Transverse colon (tissue), 4 donors: ENCODE results near the gene NCF4. TPM values are rescaled to one million over a fixed set of nuclear protein-coding genes. Genes with fewer than 3 reads are reported as not detected.

ENCODE experiments used
- DNase-seq: peaks from one replicate; pipeline ENCODE4 v3.0.0-alpha.2; 2019
- H3K27ac ChIP-seq, 4 donors: fragments of 200-600 bp; sonication (generic); 2 replicates each; pipeline ENCODE4 v1.5.1; 2016 to 2018; ENCODE audit warnings: inconsistent platforms in 4 of 4
- H3K27me3 ChIP-seq: fragments of 200-600 bp; sonication (generic); 2 replicates; pipeline ENCODE4 v1.5.1; 2017; ENCODE audit warnings: inconsistent platforms
- H3K36me3 ChIP-seq, 4 donors: fragments of 200-600 bp; sonication (generic); 2 replicates each; pipeline ENCODE4 v1.5.1; 2017 to 2019; ENCODE audit warnings: inconsistent platforms in 4 of 4
- H3K4me1 ChIP-seq, 4 donors: fragments of 200-600 bp; sonication (generic); 2 replicates each; pipeline ENCODE4 v1.5.1; 2017 to 2020; ENCODE audit warnings: inconsistent platforms in 4 of 4
- H3K4me3 ChIP-seq, 4 donors: fragments of 200-600 bp; sonication (generic); 1 replicate in 1 of 4; 2 replicates in 3 of 4; pipeline versions ENCODE4 v1.5.1 to v1.6.1; 2017 to 2019; ENCODE audit warnings: inconsistent platforms in 4 of 4
- H3K9me3 ChIP-seq, 2 donors: fragments of 200-600 bp; sonication (generic); 2 replicates each; pipeline ENCODE4 v1.5.1; 2017 to 2019; ENCODE audit warnings: inconsistent platforms in 2 of 2
- EP300 ChIP-seq: sonication (generic); formaldehyde crosslinking; IDR thresholded peaks from one replicate; pipeline ENCODE4 v1.6.1; 2017; ENCODE audit warnings: antibody characterized with exemption, low read depth
- POLR2A ChIP-seq: fragments of 450-650 bp; IDR thresholded peaks from one replicate; pipeline ENCODE4 v1.6.1; 2016; ENCODE audit warnings: antibody characterized with exemption, mild to moderate bottlenecking, moderate library complexity
- POLR2AphosphoS5 ChIP-seq, 3 donors: sonication (generic); formaldehyde crosslinking; IDR thresholded peaks; one replicate each; pipeline ENCODE4 v1.6.1; 2016; ENCODE audit warnings: antibody characterized with exemption in 3 of 3
- WGBS, 2 donors: methylation state at CpG; one replicate each; pipeline ENCODE4 v1.1.5; 2018; ENCODE audit warnings: low coverage in 1 of 2; 5-methylcytosine and 5-hydroxymethylcytosine counted together
- in situ Hi-C, 4 donors: fragments of 200-750 bp; cut with MboI; loops; one replicate each; pipeline versions ENCODE4 v1.15.0 to v1.15.1; 2017; ENCODE audit warnings: low sequenced_read_pairs in 3 of 4, low pct_ligation_motif_present in 1 of 4, low pct_unique_long_range_greater_than_20kb in 1 of 4
- intact Hi-C: fragments of 100-400 bp; cut with DNase I; formaldehyde crosslinking; loops from one replicate; pipeline ENCODE4 v1.15.1; 2023; ENCODE audit warnings: low total_unique reads
- total RNA-seq, 4 donors: library from RNA; depleted of rRNA; stranded (reverse); fragments of >200 nt; gene quantifications; one replicate each; pipeline ENCODE4 v1.1.0, GENCODE V29; 2016
- TF ChIP-seq, protein P1 (sequence below), 5 experiments: fragments of 200-600 bp in 3 of 5; fragments of 450-650 bp in 2 of 5; sonication (generic) in 3 of 5; IDR thresholded peaks; 1 replicate in 2 of 5; 2 replicates in 3 of 5; pipeline ENCODE4 v1.5.1; 2016 to 2017; ENCODE audit warnings: antibody characterized with exemption in 5 of 5, inconsistent platforms in 3 of 5, mild to moderate bottlenecking in 2 of 5, moderate library complexity in 1 of 5

The NCF4 gene
- total RNA-seq, 4 donors from 2014 or later = 9.4 to 98.7 (median 23.5) TPM

DNA sequence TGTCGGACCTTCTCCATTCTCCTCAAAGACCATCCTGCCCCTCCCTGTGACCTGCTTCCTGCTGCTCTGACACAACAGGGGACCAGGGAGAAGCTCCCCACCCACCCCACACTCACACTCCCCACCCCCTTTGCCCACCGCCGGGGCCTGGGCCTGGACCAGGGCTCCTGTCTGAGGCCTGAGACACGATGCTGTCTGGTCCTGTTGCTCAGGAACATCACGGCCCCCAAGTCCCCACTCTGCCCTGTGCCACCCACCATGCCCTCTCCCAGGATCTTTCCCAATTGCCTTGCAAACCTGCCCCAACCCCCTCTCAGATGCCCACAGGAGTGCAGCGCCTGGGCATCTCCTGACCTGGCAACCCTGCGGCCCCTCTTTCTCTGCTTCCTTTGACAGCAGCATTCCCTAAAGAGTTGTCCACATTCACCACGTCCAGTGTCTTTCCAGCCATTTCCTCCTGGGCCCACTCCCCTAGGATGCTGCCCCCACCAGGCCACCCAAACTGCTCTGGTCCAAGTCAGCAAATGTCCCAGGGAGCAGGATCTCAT lies 63.4 kb downstream of the NCF4 start:
- 70 to 83% methylated on average over 2 to 8 of the region's 8 CpGs for WGBS, 2 donors

DNA sequence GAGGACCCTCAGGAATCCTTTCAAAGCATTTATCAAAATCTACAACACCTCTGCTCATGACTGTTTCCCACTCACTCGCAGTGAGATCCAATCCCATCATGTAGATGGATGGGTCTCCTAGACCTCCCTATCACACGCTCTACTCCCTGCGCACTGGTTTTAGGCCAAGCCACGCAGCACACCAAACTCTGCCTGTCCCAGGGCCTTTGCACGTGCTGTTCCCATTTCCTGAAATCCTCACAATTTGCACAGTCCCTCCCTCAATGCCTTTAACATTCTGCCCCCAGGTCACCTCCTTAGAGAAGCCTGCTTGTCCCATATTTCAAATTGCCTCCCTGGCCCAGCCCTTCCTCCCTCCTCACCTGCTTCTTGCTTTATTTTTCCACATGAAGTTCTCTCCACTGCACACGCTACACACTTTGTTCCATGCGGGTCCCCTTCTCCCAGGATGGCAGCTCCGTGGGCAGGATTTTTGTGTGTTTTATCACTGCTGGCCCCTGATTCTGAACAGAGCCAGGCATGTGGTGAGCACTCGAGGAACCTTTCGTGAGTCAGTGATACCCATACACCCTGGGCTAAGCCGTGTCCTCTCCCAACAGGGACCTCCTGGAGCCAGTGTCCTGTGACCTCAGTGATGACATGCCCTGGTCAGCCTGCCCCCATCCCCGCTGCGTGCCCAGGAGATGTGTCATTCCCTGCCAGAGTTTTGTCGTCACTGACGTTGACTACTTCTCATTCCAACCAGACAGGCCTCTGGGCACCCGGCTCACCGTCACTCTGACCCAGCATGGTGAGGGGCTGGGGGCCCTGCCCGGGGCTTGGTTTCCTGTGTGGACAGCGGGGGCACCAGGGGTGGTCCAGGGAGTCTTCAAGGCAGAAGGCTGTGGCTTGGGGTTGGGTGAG lies 64.8 kb downstream of the NCF4 start:
- Histone ChIP-seq H3K9me3 (no peaks in the 10 kb centered on the region), H3K27me3 (peaks cover 5% of the 10 kb centered on the region), H3K27ac (no peak overlapping the region), H3K4me1 (peaks cover 0 to 8% (median 3%) of the 10 kb centered on the region in 4 donors), H3K4me3 (no peak overlapping the region), H3K36me3 (no peaks in the 10 kb centered on the region)
- in situ Hi-C loops (no loop called here), intact Hi-C loops (no loop called here)
- no peak for DNase-seq
- TF ChIP-seq POLR2A (no peak), EP300 (no peak), POLR2AphosphoS5 (IDR thresholded peaks at IDR 0.05) (no peak)
- TF ChIP-seq, protein P1, sequence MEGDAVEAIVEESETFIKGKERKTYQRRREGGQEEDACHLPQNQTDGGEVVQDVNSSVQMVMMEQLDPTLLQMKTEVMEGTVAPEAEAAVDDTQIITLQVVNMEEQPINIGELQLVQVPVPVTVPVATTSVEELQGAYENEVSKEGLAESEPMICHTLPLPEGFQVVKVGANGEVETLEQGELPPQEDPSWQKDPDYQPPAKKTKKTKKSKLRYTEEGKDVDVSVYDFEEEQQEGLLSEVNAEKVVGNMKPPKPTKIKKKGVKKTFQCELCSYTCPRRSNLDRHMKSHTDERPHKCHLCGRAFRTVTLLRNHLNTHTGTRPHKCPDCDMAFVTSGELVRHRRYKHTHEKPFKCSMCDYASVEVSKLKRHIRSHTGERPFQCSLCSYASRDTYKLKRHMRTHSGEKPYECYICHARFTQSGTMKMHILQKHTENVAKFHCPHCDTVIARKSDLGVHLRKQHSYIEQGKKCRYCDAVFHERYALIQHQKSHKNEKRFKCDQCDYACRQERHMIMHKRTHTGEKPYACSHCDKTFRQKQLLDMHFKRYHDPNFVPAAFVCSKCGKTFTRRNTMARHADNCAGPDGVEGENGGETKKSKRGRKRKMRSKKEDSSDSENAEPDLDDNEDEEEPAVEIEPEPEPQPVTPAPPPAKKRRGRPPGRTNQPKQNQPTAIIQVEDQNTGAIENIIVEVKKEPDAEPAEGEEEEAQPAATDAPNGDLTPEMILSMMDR (IDR thresholded peaks at IDR 0.05) = no peak
- 83 to 87% methylated on average over 4 to 19 of the region's 19 CpGs for WGBS, 2 donors

More for the DNA sequence above, 63.4 kb downstream of the NCF4 start:
- no peak overlapping the region for H3K27ac ChIP-seq
- peaks cover 4% of the 10 kb centered on the region for H3K27me3 ChIP-seq
- no peaks in the 10 kb centered on the region for H3K36me3 ChIP-seq
- H3K4me1 ChIP-seq = peaks cover 0 to 8% (median 3%) of the 10 kb centered on the region in 4 donors
- DNase-seq = no peak
- in situ Hi-C loops (no loop called here), intact Hi-C loops (no loop called here)
- no peaks in the 10 kb centered on the region for H3K9me3 ChIP-seq
- TF ChIP-seq EP300 (no peak), POLR2A (no peak), POLR2AphosphoS5 (IDR thresholded peaks at IDR 0.05) (no peak)
- TF ChIP-seq, protein P1 (IDR thresholded peaks at IDR 0.05) = no peak
- H3K4me3 ChIP-seq = no peak overlapping the region

DNA sequence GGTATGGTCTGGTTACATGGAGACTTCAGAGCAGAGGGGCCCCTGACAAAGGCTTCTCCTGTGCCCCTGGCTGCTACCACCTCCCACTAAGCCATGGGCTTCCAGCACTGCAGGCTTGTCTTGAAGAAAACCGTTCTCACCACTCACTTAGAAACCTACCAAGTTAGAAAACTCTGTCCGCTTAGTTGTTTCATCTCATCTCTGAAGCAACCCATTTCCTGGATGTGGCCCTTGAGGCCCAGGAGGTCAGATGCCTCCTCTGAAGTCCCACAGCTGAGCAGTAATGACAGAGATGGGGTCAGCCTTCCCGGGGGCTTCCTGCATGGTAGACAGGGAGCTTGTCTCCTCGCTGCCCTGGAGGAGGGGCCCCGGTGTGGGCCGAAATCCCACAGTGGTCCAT lies 65.5 kb downstream of the NCF4 start:
- Histone ChIP-seq H3K4me3 (no peak overlapping the region), H3K27me3 (peaks cover 5% of the 10 kb centered on the region), H3K36me3 (no peaks in the 10 kb centered on the region), H3K4me1 (peaks cover 0 to 8% (median 3%) of the 10 kb centered on the region in 4 donors), H3K27ac (no peak overlapping the region), H3K9me3 (no peaks in the 10 kb centered on the region)
- in situ Hi-C loops (no loop called here), intact Hi-C loops (no loop called here)
- 83% methylated on average over 6 of the region's 6 CpGs; no CpG with 5 or more reads in 1 of the 2 donors for WGBS, 2 donors
- no peak for DNase-seq
- TF ChIP-seq, protein P1 (IDR thresholded peaks at IDR 0.05) = no peak
- no peak for TF ChIP-seq POLR2AphosphoS5 (IDR thresholded peaks at IDR 0.05)
- TF ChIP-seq EP300 = no peak
- TF ChIP-seq POLR2A = no peak

DNA sequence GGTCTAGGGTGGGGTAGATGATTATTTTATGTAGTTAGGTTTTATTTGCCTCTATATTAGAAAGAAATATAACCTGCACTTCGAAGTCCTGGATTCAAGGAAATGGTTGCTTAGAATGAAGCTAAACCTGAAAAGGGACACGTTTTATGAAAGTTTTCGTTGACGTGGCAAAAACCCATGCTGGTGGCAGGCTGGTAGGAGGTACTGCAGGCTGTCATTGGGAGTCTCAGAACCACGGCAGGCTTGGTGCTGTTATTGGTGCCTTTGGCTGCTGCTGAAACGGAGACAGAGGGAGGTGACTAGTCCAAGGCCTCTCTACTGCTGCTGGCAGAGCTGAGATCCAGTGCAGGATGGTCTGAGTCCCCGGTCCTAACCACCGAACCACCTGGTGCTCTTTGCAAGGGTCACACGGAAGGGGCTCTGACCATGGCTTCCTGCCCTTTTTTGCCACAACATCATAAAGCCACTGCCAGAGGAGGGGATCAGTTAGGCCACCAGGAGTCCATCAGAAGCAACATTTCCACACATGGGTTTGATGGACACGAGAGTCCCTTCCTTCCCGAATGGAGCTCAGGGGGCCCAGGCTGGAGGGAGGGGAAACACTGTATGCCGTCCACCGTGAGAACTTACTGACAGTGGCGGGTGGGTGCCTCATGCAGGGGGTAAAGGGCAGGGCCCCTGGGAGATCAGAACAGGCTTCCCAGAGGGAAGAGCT lies 66.1 kb downstream of the NCF4 start:
- WGBS, 2 donors = 73 to 77% methylated on average over 3 to 14 of the region's 14 CpGs
- H3K9me3 ChIP-seq = no peaks in the 10 kb centered on the region

More for the DNA sequence above, 66.1 kb downstream of the NCF4 start:
- intact Hi-C loops = no loop called here
- peaks cover 0 to 7% (median 3%) of the 10 kb centered on the region in 4 donors for H3K4me1 ChIP-seq
- no peak overlapping the region for H3K27ac ChIP-seq
- H3K27me3 ChIP-seq = peaks cover 5% of the 10 kb centered on the region
- in situ Hi-C loops = no loop called here
- DNase-seq = no peak
- H3K4me3 ChIP-seq = no peak overlapping the region
- no peaks in the 10 kb centered on the region for H3K36me3 ChIP-seq
- TF ChIP-seq, protein P1 (IDR thresholded peaks at IDR 0.05) = no peak
- no peak for TF ChIP-seq EP300
- TF ChIP-seq POLR2AphosphoS5 (IDR thresholded peaks at IDR 0.05) = no peak
- no peak for TF ChIP-seq POLR2A
